GM23338 (cell line): ENCODE data around the gene THOP1. TPM values are rescaled to one million over a fixed set of nuclear protein-coding genes. Genes with fewer than 3 reads are reported as not detected.

Source experiments
- ATAC-seq: fragments of 200-7000 bp; cut with Tn5 transposase; 3 replicates; pipeline ENCODE4 v1.9.1; 2020
- DNase-seq: peaks from one replicate; pipeline ENCODE4 v3.0.0-alpha.2; 2015; ENCODE audit warnings: low spot score
- H2AFZ ChIP-seq: fragments of 200-600 bp; sonication (generic); 2 replicates; pipeline ENCODE4 v1.8.0; 2016; ENCODE audit warnings: antibody characterized with exemption, mild to moderate bottlenecking, moderate library complexity
- H3F3A ChIP-seq: fragments of 200-600 bp; sonication (generic); replicated peaks from 2 replicates; pipeline ENCODE4 v1.8.0; 2017; ENCODE audit warnings: antibody characterized with exemption, mixed run types, low read depth
- H3K27ac ChIP-seq: fragments of 200-600 bp; sonication (generic); 2 replicates; pipeline ENCODE4 v1.6.1; 2016; ENCODE audit warnings: low read depth
- H3K27me3 ChIP-seq: fragments of 200-600 bp; sonication (generic); 2 replicates; pipeline ENCODE4 v1.8.0; 2016; ENCODE audit warnings: mild to moderate bottlenecking, mixed run types, moderate library complexity; ENCODE audit not compliant: insufficient read depth
- H3K36me3 ChIP-seq: fragments of 200-600 bp; sonication (generic); 2 replicates; pipeline ENCODE4 v1.8.0; 2016; ENCODE audit warnings: mild to moderate bottlenecking; ENCODE audit not compliant: insufficient read depth
- H3K4me1 ChIP-seq: fragments of 200-600 bp; sonication (generic); 2 replicates; pipeline ENCODE4 v1.8.0; 2016; ENCODE audit warnings: mild to moderate bottlenecking, moderate library complexity; ENCODE audit not compliant: insufficient read depth
- H3K4me2 ChIP-seq: fragments of 200-600 bp; sonication (generic); 2 replicates; pipeline ENCODE4 v1.7.1; 2017; ENCODE audit warnings: mixed run types
- H3K4me3 ChIP-seq: fragments of 200-600 bp; sonication (generic); 2 replicates; pipeline ENCODE4 v1.6.1; 2016; ENCODE audit warnings: mixed run types
- H3K79me2 ChIP-seq: fragments of 200-600 bp; sonication (generic); replicated peaks from 2 replicates; pipeline ENCODE4 v1.8.0; 2017; ENCODE audit warnings: mild to moderate bottlenecking; ENCODE audit not compliant: insufficient read depth
- H3K9me2 ChIP-seq: fragments of 200-600 bp; sonication (generic); 2 replicates; pipeline ENCODE4 v1.8.0; 2017; ENCODE audit not compliant: insufficient read depth
- H4K20me1 ChIP-seq: fragments of 200-600 bp; sonication (generic); replicated peaks from 2 replicates; pipeline ENCODE4 v1.8.0; 2017; ENCODE audit warnings: mild to moderate bottlenecking; ENCODE audit not compliant: insufficient read depth
- H3K27ac Mint-ChIP-seq: 2 replicates; pipeline ENCODE4 v1.8.0; 2020; ENCODE audit warnings: inconsistent platforms, mild to moderate bottlenecking, moderate library complexity, mixed read lengths
- H3K27me3 Mint-ChIP-seq: 3 replicates; pipeline ENCODE4 v1.8.0; 2022; ENCODE audit warnings: low read depth, mild to moderate bottlenecking, moderate library complexity, mixed read lengths, inconsistent platforms; ENCODE audit not compliant: insufficient read depth, poor library complexity
- H3K36me3 Mint-ChIP-seq: 3 replicates; pipeline ENCODE4 v1.8.0; 2021; ENCODE audit warnings: low read depth, mild to moderate bottlenecking, inconsistent platforms, moderate library complexity, mixed read lengths
- H3K4me1 Mint-ChIP-seq: 3 replicates; pipeline ENCODE4 v1.8.0; 2020; ENCODE audit warnings: mild to moderate bottlenecking, inconsistent platforms, mixed read lengths
- H3K4me3 Mint-ChIP-seq: 3 replicates; pipeline ENCODE4 v1.8.0; 2021; ENCODE audit warnings: moderate library complexity, mild to moderate bottlenecking, inconsistent platforms, mixed read lengths
- H3K9me3 Mint-ChIP-seq: 3 replicates; pipeline ENCODE4 v1.8.0; 2020; ENCODE audit warnings: moderate library complexity, mild to moderate bottlenecking, inconsistent platforms, mixed read lengths
- CREB1 ChIP-seq: fragments of 250-450 bp; sonication (Bioruptor Pico); IDR thresholded peaks from 2 replicates; pipeline ENCODE4 v1.5.0; 2020; ENCODE audit warnings: low read depth, mild to moderate bottlenecking, moderate library complexity
- EZH2 ChIP-seq: fragments of 200-600 bp; sonication (generic); IDR thresholded peaks from one replicate; pipeline ENCODE4 v1.8.0; 2017; ENCODE audit warnings: antibody characterized with exemption, mild to moderate bottlenecking, low read depth; ENCODE audit not compliant: unreplicated experiment
- EZH2phosphoT487 ChIP-seq: fragments of 200-600 bp; sonication (generic); IDR thresholded peaks from one replicate; pipeline ENCODE4 v1.8.1; 2018; ENCODE audit warnings: antibody characterized with exemption; ENCODE audit not compliant: unreplicated experiment
- JUNB ChIP-seq: IDR thresholded peaks from one replicate; pipeline ENCODE4 v1.6.1; 2016; ENCODE audit warnings: antibody characterized with exemption; ENCODE audit not compliant: unreplicated experiment
- NANOG ChIP-seq: IDR thresholded peaks from 2 replicates; pipeline ENCODE4 v1.6.1; 2016; ENCODE audit warnings: antibody characterized with exemption, borderline replicate concordance
- POLR2AphosphoS5 ChIP-seq: IDR thresholded peaks from 2 replicates; pipeline ENCODE4 v1.6.1; 2016; ENCODE audit warnings: antibody characterized with exemption, low read depth
- STAT1 ChIP-seq: IDR thresholded peaks from one replicate; pipeline ENCODE4 v1.6.1; 2016; ENCODE audit warnings: antibody characterized with exemption; ENCODE audit not compliant: unreplicated experiment
- ZNF114 ChIP-seq: fragments of 250-450 bp; sonication (Bioruptor Pico); IDR thresholded peaks from 2 replicates; pipeline ENCODE4 v1.5.0; 2020; ENCODE audit warnings: mild to moderate bottlenecking, moderate library complexity
- ZNF331 ChIP-seq: fragments of 250-450 bp; sonication (Bioruptor Pico); IDR thresholded peaks from 2 replicates; pipeline ENCODE4 v1.5.0; 2020; ENCODE audit warnings: low read depth, mild to moderate bottlenecking, moderate library complexity
- polyA plus RNA-seq: library from polyadenylated mRNA; unstranded; fragments of >200 nt; fragmentation: Nextera tagmentation; extraction: Ambion mirVana; gene quantifications from 2 replicates; pipeline ENCODE4 v1.2.1, GENCODE V29; 2016
- total RNA-seq: library from RNA; depleted of rRNA; stranded (reverse); fragments of >200 nt; shearing (Covaris generic); gene quantifications from 2 replicates; pipeline ENCODE4 v1.2.3, GENCODE V29; 2014
- TF ChIP-seq, protein P1 (sequence below): IDR thresholded peaks from 2 replicates; pipeline ENCODE4 v1.6.1; 2016; ENCODE audit warnings: antibody characterized with exemption
- TF ChIP-seq, protein P2 (sequence below): IDR thresholded peaks from one replicate; pipeline ENCODE4 v1.6.1; 2018; ENCODE audit warnings: antibody characterized with exemption; ENCODE audit not compliant: unreplicated experiment
- TF ChIP-seq, protein P3 (sequence below): fragments of 250-450 bp; sonication (Bioruptor Pico); IDR thresholded peaks from 2 replicates; pipeline ENCODE4 v1.5.0; 2020; ENCODE audit warnings: mild to moderate bottlenecking, moderate library complexity
- TF ChIP-seq, protein P4 (sequence below), 2 experiments: fragments of 200-600 bp in 1 of 2; sonication (generic) in 1 of 2; conservative IDR thresholded peaks; 2 replicates each; pipeline versions ENCODE4 v1.5.1 to v1.6.1; 2016 to 2017; ENCODE audit warnings: antibody characterized with exemption in 2 of 2, low read depth in 2 of 2, mild to moderate bottlenecking in 2 of 2, moderate library complexity in 1 of 2

THOP1 gene
- total and polyA plus RNA-seq, 2 experiments from 2014 or later = 110 to 229 TPM

DNA sequence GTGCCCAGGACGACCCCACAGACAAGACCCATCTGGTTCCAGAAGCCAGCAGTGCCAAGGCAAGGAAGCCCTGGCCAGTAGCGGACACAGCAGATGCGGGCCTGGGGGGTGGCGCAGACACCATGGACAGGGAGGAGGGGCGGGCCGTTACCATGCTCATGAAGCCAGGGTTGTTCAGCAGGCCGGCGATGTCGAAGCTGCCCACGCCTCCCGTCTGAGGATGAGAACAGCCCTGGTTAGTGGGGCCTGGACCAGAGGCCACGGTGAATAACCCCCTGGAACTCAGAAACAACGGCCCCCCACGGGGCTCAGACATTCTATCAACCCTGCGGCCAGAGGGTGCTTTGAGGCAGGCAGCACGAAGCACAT is 24.0 kb upstream of the THOP1 start:
- Mint-ChIP-seq H3K9me3 (no peaks in the 10 kb centered on the region), H3K36me3 (peaks cover 68% of the 10 kb centered on the region), H3K27ac (no peak overlapping the region), H3K27me3 (peaks cover 5% of the 10 kb centered on the region), H3K4me3 (no peak overlapping the region), H3K4me1 (no peaks in the 10 kb centered on the region)
- H3K4me1 ChIP-seq = no peaks in the 10 kb centered on the region
- TF ChIP-seq, protein P1, sequence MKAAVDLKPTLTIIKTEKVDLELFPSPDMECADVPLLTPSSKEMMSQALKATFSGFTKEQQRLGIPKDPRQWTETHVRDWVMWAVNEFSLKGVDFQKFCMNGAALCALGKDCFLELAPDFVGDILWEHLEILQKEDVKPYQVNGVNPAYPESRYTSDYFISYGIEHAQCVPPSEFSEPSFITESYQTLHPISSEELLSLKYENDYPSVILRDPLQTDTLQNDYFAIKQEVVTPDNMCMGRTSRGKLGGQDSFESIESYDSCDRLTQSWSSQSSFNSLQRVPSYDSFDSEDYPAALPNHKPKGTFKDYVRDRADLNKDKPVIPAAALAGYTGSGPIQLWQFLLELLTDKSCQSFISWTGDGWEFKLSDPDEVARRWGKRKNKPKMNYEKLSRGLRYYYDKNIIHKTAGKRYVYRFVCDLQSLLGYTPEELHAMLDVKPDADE = no peak
- no peak for TF ChIP-seq NANOG
- TF ChIP-seq CREB1 (CRISPR knock-in tag) = no peak
- TF ChIP-seq, protein P2, sequence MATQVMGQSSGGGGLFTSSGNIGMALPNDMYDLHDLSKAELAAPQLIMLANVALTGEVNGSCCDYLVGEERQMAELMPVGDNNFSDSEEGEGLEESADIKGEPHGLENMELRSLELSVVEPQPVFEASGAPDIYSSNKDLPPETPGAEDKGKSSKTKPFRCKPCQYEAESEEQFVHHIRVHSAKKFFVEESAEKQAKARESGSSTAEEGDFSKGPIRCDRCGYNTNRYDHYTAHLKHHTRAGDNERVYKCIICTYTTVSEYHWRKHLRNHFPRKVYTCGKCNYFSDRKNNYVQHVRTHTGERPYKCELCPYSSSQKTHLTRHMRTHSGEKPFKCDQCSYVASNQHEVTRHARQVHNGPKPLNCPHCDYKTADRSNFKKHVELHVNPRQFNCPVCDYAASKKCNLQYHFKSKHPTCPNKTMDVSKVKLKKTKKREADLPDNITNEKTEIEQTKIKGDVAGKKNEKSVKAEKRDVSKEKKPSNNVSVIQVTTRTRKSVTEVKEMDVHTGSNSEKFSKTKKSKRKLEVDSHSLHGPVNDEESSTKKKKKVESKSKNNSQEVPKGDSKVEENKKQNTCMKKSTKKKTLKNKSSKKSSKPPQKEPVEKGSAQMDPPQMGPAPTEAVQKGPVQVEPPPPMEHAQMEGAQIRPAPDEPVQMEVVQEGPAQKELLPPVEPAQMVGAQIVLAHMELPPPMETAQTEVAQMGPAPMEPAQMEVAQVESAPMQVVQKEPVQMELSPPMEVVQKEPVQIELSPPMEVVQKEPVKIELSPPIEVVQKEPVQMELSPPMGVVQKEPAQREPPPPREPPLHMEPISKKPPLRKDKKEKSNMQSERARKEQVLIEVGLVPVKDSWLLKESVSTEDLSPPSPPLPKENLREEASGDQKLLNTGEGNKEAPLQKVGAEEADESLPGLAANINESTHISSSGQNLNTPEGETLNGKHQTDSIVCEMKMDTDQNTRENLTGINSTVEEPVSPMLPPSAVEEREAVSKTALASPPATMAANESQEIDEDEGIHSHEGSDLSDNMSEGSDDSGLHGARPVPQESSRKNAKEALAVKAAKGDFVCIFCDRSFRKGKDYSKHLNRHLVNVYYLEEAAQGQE = no peak
- no peak for TF ChIP-seq ZNF331 (CRISPR knock-in tag)
- TF ChIP-seq, protein P3, sequence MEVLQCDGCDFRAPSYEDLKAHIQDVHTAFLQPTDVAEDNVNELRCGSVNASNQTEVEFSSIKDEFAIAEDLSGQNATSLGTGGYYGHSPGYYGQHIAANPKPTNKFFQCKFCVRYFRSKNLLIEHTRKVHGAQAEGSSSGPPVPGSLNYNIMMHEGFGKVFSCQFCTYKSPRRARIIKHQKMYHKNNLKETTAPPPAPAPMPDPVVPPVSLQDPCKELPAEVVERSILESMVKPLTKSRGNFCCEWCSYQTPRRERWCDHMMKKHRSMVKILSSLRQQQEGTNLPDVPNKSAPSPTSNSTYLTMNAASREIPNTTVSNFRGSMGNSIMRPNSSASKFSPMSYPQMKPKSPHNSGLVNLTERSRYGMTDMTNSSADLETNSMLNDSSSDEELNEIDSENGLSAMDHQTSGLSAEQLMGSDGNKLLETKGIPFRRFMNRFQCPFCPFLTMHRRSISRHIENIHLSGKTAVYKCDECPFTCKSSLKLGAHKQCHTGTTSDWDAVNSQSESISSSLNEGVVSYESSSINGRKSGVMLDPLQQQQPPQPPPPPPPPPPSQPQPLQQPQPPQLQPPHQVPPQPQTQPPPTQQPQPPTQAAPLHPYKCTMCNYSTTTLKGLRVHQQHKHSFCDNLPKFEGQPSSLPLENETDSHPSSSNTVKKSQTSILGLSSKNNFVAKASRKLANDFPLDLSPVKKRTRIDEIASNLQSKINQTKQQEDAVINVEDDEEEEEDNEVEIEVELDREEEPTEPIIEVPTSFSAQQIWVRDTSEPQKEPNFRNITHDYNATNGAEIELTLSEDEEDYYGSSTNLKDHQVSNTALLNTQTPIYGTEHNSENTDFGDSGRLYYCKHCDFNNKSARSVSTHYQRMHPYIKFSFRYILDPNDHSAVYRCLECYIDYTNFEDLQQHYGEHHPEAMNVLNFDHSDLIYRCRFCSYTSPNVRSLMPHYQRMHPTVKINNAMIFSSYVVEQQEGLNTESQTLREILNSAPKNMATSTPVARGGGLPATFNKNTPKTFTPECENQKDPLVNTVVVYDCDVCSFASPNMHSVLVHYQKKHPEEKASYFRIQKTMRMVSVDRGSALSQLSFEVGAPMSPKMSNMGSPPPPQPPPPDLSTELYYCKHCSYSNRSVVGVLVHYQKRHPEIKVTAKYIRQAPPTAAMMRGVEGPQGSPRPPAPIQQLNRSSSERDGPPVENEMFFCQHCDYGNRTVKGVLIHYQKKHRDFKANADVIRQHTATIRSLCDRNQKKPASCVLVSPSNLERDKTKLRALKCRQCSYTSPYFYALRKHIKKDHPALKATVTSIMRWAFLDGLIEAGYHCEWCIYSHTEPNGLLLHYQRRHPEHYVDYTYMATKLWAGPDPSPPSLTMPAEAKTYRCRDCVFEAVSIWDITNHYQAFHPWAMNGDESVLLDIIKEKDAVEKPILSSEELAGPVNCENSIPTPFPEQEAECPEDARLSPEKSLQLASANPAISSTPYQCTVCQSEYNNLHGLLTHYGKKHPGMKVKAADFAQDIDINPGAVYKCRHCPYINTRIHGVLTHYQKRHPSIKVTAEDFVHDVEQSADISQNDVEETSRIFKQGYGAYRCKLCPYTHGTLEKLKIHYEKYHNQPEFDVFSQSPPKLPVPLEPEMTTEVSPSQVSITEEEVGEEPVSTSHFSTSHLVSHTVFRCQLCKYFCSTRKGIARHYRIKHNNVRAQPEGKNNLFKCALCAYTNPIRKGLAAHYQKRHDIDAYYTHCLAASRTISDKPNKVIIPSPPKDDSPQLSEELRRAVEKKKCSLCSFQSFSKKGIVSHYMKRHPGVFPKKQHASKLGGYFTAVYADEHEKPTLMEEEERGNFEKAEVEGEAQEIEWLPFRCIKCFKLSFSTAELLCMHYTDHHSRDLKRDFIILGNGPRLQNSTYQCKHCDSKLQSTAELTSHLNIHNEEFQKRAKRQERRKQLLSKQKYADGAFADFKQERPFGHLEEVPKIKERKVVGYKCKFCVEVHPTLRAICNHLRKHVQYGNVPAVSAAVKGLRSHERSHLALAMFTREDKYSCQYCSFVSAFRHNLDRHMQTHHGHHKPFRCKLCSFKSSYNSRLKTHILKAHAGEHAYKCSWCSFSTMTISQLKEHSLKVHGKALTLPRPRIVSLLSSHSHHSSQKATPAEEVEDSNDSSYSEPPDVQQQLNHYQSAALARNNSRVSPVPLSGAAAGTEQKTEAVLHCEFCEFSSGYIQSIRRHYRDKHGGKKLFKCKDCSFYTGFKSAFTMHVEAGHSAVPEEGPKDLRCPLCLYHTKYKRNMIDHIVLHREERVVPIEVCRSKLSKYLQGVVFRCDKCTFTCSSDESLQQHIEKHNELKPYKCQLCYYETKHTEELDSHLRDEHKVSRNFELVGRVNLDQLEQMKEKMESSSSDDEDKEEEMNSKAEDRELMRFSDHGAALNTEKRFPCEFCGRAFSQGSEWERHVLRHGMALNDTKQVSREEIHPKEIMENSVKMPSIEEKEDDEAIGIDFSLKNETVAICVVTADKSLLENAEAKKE (CRISPR knock-in tag) = no peak
- TF ChIP-seq ZNF114 (CRISPR knock-in tag) = no peak
- TF ChIP-seq EZH2phosphoT487 = no peak
- TF ChIP-seq, protein P4, sequence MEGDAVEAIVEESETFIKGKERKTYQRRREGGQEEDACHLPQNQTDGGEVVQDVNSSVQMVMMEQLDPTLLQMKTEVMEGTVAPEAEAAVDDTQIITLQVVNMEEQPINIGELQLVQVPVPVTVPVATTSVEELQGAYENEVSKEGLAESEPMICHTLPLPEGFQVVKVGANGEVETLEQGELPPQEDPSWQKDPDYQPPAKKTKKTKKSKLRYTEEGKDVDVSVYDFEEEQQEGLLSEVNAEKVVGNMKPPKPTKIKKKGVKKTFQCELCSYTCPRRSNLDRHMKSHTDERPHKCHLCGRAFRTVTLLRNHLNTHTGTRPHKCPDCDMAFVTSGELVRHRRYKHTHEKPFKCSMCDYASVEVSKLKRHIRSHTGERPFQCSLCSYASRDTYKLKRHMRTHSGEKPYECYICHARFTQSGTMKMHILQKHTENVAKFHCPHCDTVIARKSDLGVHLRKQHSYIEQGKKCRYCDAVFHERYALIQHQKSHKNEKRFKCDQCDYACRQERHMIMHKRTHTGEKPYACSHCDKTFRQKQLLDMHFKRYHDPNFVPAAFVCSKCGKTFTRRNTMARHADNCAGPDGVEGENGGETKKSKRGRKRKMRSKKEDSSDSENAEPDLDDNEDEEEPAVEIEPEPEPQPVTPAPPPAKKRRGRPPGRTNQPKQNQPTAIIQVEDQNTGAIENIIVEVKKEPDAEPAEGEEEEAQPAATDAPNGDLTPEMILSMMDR (conservative IDR thresholded peaks at IDR 0.05; ENCODE audit: low read depth in 2 of 2) = no peak
- TF ChIP-seq POLR2AphosphoS5 = no peak
- no peak for TF ChIP-seq STAT1
- no peak for TF ChIP-seq EZH2
- TF ChIP-seq JUNB = no peak
- H3K27me3 ChIP-seq = no peaks in the 10 kb centered on the region
- no peaks in the 10 kb centered on the region for H3F3A ChIP-seq
- no peaks in the 10 kb centered on the region for H3K79me2 ChIP-seq
- H3K36me3 ChIP-seq = peaks cover 15% of the 10 kb centered on the region
- no peak overlapping the region for H3K4me2 ChIP-seq
- no peaks in the 10 kb centered on the region for H3K9me2 ChIP-seq
- no peak overlapping the region for H2AFZ ChIP-seq
- no peak overlapping the region for H3K4me3 ChIP-seq
- DNase-seq (no peak), ATAC-seq (no peak)
- no peaks in the 10 kb centered on the region; the same call in 1 of the 2 replicates for H4K20me1 ChIP-seq
- no peak overlapping the region for H3K27ac ChIP-seq
